Fibroblast of mammary gland (primary cell): Measurements from ENCODE around the gene PEBP1.

Experiments
- DNase-seq: peaks from one replicate; pipeline ENCODE4 v3.0.0-alpha.2; 2010; ENCODE audit warnings: low read depth
- H3K4me3 ChIP-seq: 2 replicates; pipeline ENCODE4 v1.5.1; 2011; ENCODE audit warnings: low read depth, mild to moderate bottlenecking, low read length, moderate library complexity; ENCODE audit not compliant: control insufficient read depth
- TF ChIP-seq, protein P1 (sequence below): conservative IDR thresholded peaks from 2 replicates; pipeline ENCODE4 v1.5.1; 2011; ENCODE audit warnings: low read depth, low read length, inconsistent platforms; ENCODE audit not compliant: control insufficient read depth, insufficient read depth

PEBP1 gene

DNA sequence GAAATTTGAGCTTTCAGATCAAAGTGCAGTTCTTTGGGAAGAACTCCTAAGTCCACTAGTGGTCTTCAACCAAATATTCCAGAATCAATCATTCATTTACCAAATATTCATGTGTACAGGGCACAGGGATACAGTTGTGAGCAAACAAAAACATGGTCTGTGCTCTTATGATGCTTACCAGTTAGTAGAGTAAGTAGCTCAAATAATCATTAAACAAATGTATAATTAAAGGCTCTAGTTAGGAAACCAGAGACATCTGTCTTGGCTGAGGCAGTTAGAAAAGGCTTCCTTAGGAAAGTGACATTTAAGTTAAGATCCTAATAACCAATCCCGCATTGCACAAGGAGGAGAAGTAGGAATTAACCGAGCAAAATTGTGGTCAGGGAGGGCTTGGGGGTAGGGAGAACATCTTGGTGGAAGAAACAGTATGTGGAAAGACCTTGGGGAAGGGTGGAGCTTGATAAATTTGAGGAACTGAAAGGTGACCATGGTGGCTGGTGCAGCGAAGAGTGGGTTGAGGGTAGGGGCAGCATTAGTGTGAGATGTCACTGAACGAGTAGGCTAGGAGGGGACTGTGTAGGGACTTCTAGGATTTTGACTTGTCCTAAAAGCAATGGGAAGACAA lies 40.0 kb downstream of the PEBP1 start:
- TF ChIP-seq, protein P1, sequence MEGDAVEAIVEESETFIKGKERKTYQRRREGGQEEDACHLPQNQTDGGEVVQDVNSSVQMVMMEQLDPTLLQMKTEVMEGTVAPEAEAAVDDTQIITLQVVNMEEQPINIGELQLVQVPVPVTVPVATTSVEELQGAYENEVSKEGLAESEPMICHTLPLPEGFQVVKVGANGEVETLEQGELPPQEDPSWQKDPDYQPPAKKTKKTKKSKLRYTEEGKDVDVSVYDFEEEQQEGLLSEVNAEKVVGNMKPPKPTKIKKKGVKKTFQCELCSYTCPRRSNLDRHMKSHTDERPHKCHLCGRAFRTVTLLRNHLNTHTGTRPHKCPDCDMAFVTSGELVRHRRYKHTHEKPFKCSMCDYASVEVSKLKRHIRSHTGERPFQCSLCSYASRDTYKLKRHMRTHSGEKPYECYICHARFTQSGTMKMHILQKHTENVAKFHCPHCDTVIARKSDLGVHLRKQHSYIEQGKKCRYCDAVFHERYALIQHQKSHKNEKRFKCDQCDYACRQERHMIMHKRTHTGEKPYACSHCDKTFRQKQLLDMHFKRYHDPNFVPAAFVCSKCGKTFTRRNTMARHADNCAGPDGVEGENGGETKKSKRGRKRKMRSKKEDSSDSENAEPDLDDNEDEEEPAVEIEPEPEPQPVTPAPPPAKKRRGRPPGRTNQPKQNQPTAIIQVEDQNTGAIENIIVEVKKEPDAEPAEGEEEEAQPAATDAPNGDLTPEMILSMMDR, result no peak
- no peak overlapping the region for H3K4me3 ChIP-seq
- DNase-seq, result no peak

DNA sequence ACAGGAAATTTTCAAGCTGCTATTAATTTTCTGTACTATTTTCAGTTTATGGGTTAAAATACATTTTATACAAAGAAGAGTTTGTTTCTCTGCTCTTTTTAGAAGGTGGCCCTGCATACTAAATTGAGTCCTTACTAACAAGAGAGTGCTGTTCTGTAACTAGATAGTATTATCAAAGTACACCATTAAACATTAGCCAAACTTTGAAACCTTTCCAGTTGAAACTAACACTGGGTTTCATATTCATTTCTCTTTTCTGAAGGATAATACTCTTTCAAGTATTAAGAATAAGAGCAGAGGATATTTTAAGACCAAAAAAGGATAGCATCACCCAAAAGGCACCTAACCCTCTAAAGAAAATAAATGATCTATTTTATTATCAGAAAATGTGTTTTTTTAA lies 47.2 kb downstream of the PEBP1 start:
- no peak for DNase-seq
- H3K4me3 ChIP-seq, result no peak overlapping the region
- TF ChIP-seq, protein P1, result no peak

- TF ChIP-seq, protein P1, result no peak
- DNase-seq, result peak; percentile 37
- no peak overlapping the region for H3K4me3 ChIP-seq
Observed at GRCh38 chr12:118183711-118184110, 47.8 kb downstream of the PEBP1 start.

- no peak overlapping the region for H3K4me3 ChIP-seq
- no peak for DNase-seq
- TF ChIP-seq, protein P1, result no peak
Observed at GRCh38 chr12:118185602-118186397, 49.9 kb downstream of the PEBP1 start.

DNA sequence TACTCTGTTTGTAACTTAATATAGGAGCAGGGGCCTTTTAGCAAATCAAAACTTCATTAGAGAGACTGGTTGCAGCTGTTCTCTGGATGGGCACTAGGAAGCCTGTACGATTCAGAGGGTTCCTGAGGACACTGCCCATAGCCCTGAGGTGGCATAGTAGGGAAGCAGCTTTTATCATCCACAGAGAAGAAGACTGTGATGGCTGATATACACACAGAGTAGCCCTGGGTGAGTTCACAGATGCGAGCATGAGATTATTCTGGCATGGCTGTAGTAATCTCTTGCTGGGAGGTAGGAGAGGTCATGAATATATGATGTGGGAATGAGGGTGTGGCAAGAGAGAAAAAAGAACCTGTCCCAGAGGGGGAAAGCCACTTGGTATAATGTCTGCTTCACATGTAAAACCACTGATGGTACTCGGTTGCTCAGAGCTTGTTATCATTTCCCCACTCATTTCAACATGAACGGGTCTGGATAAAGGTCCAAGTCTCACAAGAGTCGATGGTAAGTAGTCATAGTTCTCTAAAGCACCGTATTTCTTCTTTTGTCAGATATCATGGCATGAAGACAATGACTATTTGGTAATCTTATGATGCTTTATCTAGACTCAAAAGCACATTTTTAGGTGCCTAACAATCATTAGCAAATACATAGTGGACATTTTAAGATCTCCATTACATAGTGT lies 52.0 kb downstream of the PEBP1 start:
- no peak overlapping the region for H3K4me3 ChIP-seq
- TF ChIP-seq, protein P1, result no peak
- DNase-seq, result peak; percentile 7

- H3K4me3 ChIP-seq, result peak overlapping the region; percentile 7
- peak; percentile 55 for DNase-seq
- TF ChIP-seq, protein P1, result no peak
Observed at GRCh38 chr12:118188690-118189371, 52.9 kb downstream of the PEBP1 start.
